Neural cell (in vitro differentiated cells): ENCODE data around the gene FAR2.

Experiments used
- EZH2 ChIP-seq: fragments of 200-600, 300-800 bp; shearing (Covaris generic), sonication (generic); IDR thresholded peaks from 2 replicates; pipeline ENCODE4 v1.6.1; 2014; ENCODE audit warnings: antibody characterized with exemption, low read length, borderline replicate concordance, mild to moderate bottlenecking; ENCODE audit not compliant: insufficient read depth, poor library complexity, severe bottlenecking
- TAF1 ChIP-seq: IDR thresholded peaks from 2 replicates; pipeline ENCODE4 v1.6.1; 2012; ENCODE audit warnings: low read depth
- TF ChIP-seq, protein P1 (sequence below): fragments of 450-650 bp; IDR thresholded peaks from 2 replicates; pipeline ENCODE4 v1.5.1; 2014; ENCODE audit warnings: antibody characterized with exemption, mild to moderate bottlenecking, moderate library complexity; ENCODE audit not compliant: poor library complexity, severe bottlenecking

DNA sequence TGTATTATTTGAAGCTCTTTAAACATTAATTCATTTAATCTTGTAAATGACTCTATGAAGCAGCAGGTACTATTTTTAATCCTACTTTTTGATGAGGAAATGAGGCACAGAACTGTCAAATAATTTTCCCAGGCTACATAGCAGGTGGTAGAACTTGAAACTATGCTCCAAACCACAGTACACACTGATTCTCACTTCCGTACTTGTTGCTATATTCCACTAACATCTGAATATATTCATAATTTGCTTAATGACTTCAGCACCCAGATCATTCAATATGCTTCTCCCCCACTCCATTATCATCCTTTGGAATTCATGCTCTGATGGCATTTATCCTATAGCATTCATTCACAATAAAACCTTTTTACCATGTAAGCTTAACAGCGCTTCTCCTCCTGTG, 227.0 kb downstream of the FAR2 start:
- TF ChIP-seq, protein P1, sequence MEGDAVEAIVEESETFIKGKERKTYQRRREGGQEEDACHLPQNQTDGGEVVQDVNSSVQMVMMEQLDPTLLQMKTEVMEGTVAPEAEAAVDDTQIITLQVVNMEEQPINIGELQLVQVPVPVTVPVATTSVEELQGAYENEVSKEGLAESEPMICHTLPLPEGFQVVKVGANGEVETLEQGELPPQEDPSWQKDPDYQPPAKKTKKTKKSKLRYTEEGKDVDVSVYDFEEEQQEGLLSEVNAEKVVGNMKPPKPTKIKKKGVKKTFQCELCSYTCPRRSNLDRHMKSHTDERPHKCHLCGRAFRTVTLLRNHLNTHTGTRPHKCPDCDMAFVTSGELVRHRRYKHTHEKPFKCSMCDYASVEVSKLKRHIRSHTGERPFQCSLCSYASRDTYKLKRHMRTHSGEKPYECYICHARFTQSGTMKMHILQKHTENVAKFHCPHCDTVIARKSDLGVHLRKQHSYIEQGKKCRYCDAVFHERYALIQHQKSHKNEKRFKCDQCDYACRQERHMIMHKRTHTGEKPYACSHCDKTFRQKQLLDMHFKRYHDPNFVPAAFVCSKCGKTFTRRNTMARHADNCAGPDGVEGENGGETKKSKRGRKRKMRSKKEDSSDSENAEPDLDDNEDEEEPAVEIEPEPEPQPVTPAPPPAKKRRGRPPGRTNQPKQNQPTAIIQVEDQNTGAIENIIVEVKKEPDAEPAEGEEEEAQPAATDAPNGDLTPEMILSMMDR, result no peak
- TF ChIP-seq EZH2 (no peak), TAF1 (no peak)
